Measurements from ENCODE around the gene PRR16.

PRR16 gene

GRCh38 chr5:120690621-120691407, 226.7 kb downstream of the PRR16 start:
- Histone ChIP-seq H3K79me2 (ENCODE audit: insufficient read depth, low read length) (no peaks in the 10 kb centered on the region), H3K9me3 (ENCODE audit: insufficient read depth, low read depth, low read length) (no peaks in the 10 kb centered on the region), H3F3A (ENCODE audit: low read depth) (no peaks in the 10 kb centered on the region), H3K9me2 (replicated peaks; ENCODE audit: low read depth, low read length) (no peaks in the 10 kb centered on the region), H4K20me1 (ENCODE audit: insufficient read depth, low read length, poor library complexity, severe bottlenecking) (no peaks in the 10 kb centered on the region), H3K27me3 (ENCODE audit: insufficient read depth, low read length, poor library complexity, severe bottlenecking) (no peaks in the 10 kb centered on the region), H3K4me1 (ENCODE audit: insufficient read depth, low read length, poor library complexity, severe bottlenecking) (no peaks in the 10 kb centered on the region), H3K36me3 (ENCODE audit: insufficient read depth, low read length) (no peaks in the 10 kb centered on the region), H3K4me2 (ENCODE audit: low read depth, low read length, poor library complexity, severe bottlenecking) (no peak overlapping the region), H2AFZ (ENCODE audit: low read length) (no peak overlapping the region), H3K9ac (ENCODE audit: low read depth, low read length, poor library complexity, severe bottlenecking) (no peak overlapping the region), H3K4me3 (ENCODE audit: low read length, poor library complexity, severe bottlenecking) (no peak overlapping the region)
- TF ChIP-seq EZH2phosphoT487 (IDR thresholded peaks at IDR 0.05; ENCODE audit: borderline replicate concordance) (no peak), CTCF (conservative IDR thresholded peaks at IDR 0.05; ENCODE audit: low read length) (no peak)

- H2AFZ ChIP-seq (ENCODE audit: low read length): no peak overlapping the region
These were observed 228.2 kb downstream of the PRR16 start for GRCh38 chr5:120692325-120692724.

GRCh38 chr5:120695368-120695880, 231.3 kb downstream of the PRR16 start:
- Histone ChIP-seq H3K36me3 (ENCODE audit: insufficient read depth, low read length) (no peaks in the 10 kb centered on the region), H3K9ac (ENCODE audit: low read depth, low read length, poor library complexity, severe bottlenecking) (no peak overlapping the region)

More at GRCh38 chr5:120692325-120692724, 228.2 kb downstream of the PRR16 start:
- H4K20me1 ChIP-seq (ENCODE audit: insufficient read depth, low read length, poor library complexity, severe bottlenecking): no peaks in the 10 kb centered on the region
- no peaks in the 10 kb centered on the region for H3K36me3 ChIP-seq (ENCODE audit: insufficient read depth, low read length)
- H3K9ac ChIP-seq (ENCODE audit: low read depth, low read length, poor library complexity, severe bottlenecking): no peak overlapping the region
- H3F3A ChIP-seq (ENCODE audit: low read depth): no peaks in the 10 kb centered on the region
- H3K4me1 ChIP-seq (ENCODE audit: insufficient read depth, low read length, poor library complexity, severe bottlenecking): no peaks in the 10 kb centered on the region
- H3K4me3 ChIP-seq (ENCODE audit: low read length, poor library complexity, severe bottlenecking): no peak overlapping the region
- no peaks in the 10 kb centered on the region for H3K79me2 ChIP-seq (ENCODE audit: insufficient read depth, low read length)
- H3K9me3 ChIP-seq (ENCODE audit: insufficient read depth, low read depth, low read length): no peaks in the 10 kb centered on the region
- TF ChIP-seq CTCF (conservative IDR thresholded peaks at IDR 0.05; ENCODE audit: low read length): no peak
- TF ChIP-seq EZH2phosphoT487 (IDR thresholded peaks at IDR 0.05; ENCODE audit: borderline replicate concordance): no peak
- no peaks in the 10 kb centered on the region for H3K9me2 ChIP-seq (replicated peaks; ENCODE audit: low read depth, low read length)
- no peak overlapping the region for H3K4me2 ChIP-seq (ENCODE audit: low read depth, low read length, poor library complexity, severe bottlenecking)
- no peaks in the 10 kb centered on the region for H3K27me3 ChIP-seq (ENCODE audit: insufficient read depth, low read length, poor library complexity, severe bottlenecking)

More at GRCh38 chr5:120695368-120695880, 231.3 kb downstream of the PRR16 start:
- Histone ChIP-seq H3F3A (ENCODE audit: low read depth) (no peaks in the 10 kb centered on the region), H3K9me2 (replicated peaks; ENCODE audit: low read depth, low read length) (no peaks in the 10 kb centered on the region), H3K4me1 (ENCODE audit: insufficient read depth, low read length, poor library complexity, severe bottlenecking) (no peaks in the 10 kb centered on the region), H3K4me3 (ENCODE audit: low read length, poor library complexity, severe bottlenecking) (no peak overlapping the region), H3K79me2 (ENCODE audit: insufficient read depth, low read length) (no peaks in the 10 kb centered on the region), H3K4me2 (ENCODE audit: low read depth, low read length, poor library complexity, severe bottlenecking) (no peak overlapping the region), H3K27me3 (ENCODE audit: insufficient read depth, low read length, poor library complexity, severe bottlenecking) (no peaks in the 10 kb centered on the region), H3K9me3 (ENCODE audit: insufficient read depth, low read depth, low read length) (no peaks in the 10 kb centered on the region), H2AFZ (ENCODE audit: low read length) (no peak overlapping the region), H4K20me1 (ENCODE audit: insufficient read depth, low read length, poor library complexity, severe bottlenecking) (no peaks in the 10 kb centered on the region)
- TF ChIP-seq CTCF (conservative IDR thresholded peaks at IDR 0.05; ENCODE audit: low read length) (no peak), EZH2phosphoT487 (IDR thresholded peaks at IDR 0.05; ENCODE audit: borderline replicate concordance) (no peak)

Data from Loucy (cell line).